Mesenteric fat pad (tissue), 1 donor: ENCODE measurements around the gene PPFIA1. TPM values are rescaled to one million over a fixed set of nuclear protein-coding genes. Genes with fewer than 3 reads are reported as not detected.

ENCODE experiments used
- DNase-seq: peaks from one replicate; pipeline ENCODE4 v3.0.0-alpha.2; 2020; ENCODE audit warnings: low spot score
- long read RNA-seq: library from polyadenylated mRNA; unstranded; transcript quantifications from one replicate; pipeline ENCODE4 v2.0.0, GENCODE V29; 2020
- total RNA-seq: library from RNA; stranded (reverse); fragmentation: NEBNext Ultra II Directional; extraction: Animal tissue kit (Norgen Biotek cat#: 25700); gene quantifications from one replicate; pipeline ENCODE4 v1.2.1, GENCODE V29; 2021
- donor health status: DM: yes; HTN: yes; CAD: no.

PPFIA1 gene
- total RNA-seq: 119 TPM
- long read RNA-seq, partial matches to known transcripts: 30 of 57 reads
- long read RNA-seq, other reads (novel, unspliced or antisense): 26 of 57 reads

DNA sequence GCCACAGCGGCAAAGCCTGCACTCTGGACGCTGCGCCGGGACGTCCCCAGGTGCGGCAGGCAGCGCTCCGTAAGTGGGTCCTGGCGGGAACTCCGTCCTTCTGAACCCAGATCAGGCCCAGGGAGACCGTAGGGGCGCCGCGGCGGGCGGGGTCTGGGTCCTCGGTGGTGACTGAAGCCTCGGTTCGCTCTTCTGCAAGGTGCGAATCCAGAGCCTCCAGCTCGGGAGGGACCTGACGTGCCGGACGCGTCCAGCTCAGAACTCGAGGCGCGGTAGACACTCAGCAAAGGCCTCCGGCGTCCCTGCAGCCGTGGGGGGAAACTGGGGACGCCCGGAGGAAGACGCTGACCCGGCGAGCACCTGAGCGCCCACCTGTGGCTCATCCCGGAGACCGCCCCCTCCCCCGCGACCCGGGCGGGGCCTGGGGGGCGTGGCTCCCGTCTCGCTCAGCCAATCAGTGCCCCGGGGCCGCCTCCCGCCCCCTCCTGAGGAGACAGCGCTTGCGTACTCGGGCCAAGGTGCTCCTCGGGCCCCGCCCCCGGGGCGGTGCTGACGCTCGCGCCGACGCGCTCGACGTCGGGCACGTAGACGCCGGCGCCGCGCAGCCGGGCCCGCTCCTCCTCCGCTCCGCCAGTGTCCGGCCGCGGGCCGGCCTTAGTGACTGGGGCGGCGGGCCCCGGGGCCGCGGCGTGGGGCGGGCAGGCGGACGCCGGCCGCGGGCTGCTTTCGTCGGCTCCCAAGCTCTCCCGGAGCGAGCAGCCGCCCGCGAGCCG, at the start of gene PPFIA1:
TSS of gene PPFIA1 (plus strand) at position 587 of the 773 bp plus-strand sequence. CDS start 1,483 bp downstream, outside the sequence.
- peak; percentile 96 for DNase-seq

DNA sequence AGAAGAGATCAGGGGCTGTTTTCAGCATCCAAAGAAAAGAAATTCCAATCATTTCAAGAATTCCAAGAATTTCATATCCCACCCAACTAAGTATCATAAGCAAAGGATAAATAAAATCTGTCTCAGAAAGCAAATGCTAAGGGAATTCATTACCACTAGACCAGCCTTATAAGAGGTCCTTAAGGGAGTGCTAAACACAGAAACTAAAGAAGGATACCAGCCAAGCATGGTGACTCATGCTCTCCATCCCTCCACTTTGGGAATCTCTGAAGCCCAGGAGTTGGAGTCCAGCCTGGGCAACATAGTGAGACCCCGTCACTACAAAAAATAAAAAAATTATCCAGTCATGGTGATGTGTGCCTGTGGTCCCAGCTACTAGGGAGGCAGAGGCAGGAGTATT, 49.6 kb upstream of the PPFIA1 start:
- DNase-seq: no peak

DNA sequence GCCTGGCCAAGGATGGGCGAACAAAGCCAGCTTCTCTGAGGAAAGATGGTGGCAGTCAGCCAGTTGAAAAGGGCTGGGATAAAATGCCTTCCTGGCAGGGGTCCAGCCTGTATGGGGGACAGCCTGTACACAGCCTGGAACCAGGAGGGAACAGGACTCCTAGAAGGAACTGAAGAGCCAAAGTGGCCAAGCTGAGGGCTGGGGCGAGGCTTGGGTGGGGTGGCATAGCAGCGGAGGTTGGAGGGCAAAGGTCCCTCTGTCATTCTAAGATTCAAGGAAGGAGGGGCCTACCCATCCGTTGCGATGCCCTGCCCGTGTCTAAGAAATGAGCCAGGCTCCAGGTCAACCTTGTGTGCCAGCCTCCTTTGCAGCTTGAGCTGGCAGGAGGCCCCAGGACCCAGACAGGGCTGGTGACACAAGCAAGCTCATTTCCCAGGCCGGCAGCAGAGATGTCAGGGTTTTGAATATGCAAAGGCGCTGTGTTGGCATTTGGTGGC, 44.8 kb upstream of the PPFIA1 start:
- DNase-seq: no peak

DNA sequence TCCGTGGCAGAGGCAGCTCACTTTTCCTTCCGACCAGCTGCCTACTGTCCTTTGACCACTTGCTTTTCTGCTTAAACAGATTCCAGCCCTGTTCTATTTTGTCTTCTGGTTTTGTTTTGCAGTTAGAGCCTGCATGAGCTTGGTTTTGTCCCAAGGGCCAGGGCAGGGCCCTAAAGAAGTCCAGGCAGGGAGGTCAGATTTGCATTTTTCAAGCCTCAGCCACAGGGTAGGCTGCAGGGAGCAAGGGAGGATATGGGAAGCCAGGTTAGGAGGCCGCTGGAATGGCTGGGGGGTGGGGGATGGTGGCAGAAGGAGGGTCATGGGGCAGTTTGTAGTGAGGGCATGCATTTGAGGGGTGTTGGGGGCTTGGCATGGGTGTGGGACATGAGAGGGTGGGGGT, 44.3 kb upstream of the PPFIA1 start:
- no peak for DNase-seq

DNA sequence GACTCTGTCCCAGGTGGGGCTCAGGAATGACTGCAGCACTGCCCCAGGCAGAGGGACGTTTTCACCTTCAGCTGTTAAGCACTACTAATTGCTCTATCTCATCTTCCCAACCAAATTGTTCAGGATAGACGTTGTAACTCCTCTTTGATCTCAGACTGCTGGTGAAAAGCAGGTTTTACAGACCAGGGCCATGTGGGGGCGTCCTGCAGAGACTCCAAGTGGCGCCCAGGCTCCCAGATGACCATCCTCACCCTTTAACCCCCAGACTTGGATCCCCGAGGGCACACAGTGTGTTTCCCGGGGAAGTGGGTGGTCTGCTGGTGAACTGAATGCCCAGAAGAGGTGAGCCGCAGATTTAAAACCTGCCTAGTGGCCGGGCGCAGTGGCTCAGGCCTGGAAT, 43.5 kb upstream of the PPFIA1 start:
- no peak for DNase-seq

DNA sequence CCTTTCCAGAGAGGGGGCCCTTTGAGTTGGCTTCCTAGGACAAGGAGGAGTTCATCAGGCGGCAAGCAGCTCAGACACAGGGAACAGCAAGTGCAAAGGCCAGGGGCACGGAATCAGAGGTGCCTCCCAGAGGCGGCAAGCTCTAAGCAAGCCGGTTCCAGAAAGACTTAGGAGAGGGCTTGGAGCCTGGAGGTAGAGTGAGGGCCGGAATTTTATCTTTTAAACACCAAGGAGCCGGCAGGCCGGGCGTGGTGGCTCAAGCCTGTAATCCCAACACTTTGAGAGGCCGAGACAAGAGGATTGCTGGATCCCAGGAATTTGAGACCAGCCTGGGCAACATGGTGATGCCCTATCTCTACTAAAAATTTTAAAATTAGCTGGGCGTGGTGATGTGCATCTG, 40.8 kb upstream of the PPFIA1 start:
- DNase-seq: no peak

DNA sequence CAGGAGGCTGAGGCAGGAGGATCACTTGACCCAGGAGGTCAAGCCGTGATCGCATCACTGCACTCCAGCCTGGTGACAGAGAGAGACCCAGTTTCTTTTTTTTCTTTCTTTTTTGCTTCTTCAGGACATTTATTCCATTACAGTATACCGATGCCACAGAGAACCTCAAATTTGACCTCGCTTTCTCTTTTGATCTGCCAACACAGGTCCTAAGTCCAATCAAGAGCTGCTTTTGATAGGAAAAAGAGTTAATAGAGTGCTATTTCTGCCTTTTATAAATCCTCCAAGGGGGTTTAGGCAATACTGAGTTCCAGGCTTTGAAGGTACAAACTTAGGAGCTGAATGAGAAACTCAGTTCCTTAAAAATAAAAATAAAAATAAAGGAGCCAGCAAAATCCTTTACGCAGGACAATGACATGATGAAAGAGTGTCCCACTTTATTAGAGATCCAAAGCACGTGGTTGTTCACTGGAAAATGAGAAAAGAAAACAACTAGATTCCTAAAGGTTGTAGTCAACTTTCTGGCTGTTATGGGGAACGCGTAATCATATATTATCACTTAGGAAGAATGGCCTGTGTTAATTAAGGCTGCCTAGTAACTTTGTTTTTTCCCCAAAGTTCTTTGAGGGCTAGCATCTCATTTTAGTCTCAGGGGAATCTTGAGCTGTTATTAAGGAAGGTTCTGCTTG, 40.2 kb upstream of the PPFIA1 start:
- no peak for DNase-seq

DNA sequence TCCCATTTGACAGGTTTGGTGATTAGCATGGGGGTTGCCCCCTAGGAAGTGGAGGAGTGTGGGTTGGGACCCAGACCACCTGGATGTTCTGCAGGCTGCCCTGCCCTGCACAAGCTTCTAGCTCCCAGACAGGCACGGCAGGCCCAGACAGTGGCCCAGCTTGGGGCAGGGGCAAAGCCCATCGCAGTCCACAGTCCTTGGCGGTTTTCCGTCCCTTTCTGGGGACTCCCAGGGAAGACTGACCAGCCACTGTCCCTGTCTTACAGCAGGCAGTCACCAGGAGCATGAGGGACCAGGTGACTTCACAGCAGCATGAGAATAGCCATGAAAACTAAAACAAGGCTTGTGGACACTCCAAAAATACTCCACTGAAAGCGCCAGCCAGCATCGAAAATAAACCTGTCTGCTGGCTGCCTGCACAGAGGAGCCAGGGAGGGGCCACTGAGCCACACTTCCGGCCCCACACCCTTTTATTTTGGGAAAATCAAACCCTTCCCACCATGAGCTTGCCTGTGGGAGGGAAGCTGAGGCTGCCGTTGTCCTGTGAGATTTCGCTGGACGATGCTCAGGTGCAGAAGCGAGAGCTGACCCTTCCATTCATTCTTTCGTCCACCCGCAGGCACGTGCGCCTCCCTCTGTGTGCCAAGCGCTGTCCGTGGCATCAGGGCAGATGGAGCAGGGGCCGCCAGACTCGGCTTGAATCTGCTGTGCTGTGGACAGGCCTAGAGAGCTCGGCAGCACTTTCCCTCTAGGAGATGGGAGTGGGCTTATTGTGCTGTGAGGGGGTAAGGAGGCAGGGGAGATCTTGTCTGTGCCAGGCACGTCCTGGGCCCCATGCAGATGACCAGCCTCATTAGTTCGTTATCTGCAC, 39.4 kb upstream of the PPFIA1 start:
- no peak for DNase-seq

DNA sequence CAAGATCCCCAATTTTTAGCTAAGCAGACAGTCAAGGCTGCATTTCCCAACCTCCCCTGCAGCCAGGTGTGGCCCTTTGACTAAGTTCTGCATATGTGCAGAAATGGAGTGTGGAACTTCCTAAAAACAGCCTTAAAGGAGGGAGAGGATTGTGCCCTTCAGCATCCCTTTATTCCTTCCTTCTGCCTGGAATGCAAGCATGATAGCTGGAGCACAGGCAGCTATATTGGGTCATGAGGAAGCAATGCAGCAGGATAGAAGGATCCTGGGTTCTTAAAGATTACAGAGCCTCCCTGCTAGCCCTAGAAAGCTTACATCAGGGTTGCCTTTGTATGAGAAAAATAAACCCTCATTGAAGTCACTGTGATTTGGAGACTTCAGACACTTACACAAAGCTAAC, 37.5 kb upstream of the PPFIA1 start:
- DNase-seq: no peak

DNA sequence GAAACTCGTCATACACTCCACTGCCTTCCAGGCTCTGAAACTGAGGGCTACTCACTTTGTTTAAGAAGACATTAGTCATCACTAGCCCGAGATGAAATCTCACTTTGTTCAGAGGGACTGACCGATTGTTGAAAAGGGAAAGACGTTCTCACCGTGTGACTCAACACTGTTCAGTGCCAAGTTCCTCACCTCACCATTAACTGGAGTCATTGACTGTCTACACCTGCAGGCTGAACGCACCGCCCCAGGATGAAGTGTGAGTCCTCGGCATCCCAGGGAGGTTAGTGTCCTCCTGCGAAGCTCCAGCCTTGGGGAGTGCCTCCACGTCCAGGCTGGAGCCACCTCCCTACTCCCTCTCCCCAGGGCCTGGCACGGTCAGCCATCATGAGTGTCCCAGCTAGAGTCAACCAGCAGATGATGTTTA, 37.0 kb upstream of the PPFIA1 start:
- no peak for DNase-seq

DNA sequence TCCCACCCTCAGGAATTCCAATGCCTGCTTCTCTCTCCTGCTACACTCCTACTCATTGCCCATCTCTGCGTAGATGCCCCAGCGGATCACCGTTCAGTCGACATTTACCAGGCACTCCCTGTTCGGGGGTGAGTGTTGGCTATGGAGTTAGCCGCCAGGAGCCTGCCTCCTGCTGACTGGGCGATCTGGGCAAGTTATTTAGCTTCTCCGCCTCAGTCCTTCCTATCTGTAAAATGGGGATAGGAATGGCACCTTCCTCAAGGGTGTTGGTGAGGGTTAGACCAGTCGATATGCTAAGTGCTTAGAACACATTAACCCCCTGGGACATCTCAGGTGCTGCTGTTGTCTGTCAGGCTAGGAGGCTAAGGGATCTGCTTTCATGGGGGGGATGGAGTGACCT, 36.5 kb upstream of the PPFIA1 start:
- no peak for DNase-seq

DNA sequence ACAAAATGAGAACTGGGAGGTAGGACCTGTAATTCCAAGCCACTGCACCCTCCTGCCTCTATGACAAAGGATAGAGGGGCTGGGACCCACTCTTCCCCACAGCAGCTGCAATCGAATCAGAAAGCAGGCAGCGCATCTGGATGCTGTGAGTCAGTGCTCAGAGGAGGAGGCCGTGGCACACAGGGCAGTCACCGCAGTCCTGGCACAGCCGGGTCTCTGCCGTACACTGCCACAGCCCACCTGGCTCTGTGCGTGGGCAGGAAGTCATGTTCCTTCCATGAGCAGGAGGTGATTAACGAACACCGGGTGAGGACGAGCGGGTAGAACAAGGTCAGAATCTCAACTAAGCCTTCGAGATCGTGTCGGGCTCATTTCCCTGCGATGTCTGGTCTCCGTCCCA, 30.2 kb upstream of the PPFIA1 start:
- DNase-seq: no peak

DNA sequence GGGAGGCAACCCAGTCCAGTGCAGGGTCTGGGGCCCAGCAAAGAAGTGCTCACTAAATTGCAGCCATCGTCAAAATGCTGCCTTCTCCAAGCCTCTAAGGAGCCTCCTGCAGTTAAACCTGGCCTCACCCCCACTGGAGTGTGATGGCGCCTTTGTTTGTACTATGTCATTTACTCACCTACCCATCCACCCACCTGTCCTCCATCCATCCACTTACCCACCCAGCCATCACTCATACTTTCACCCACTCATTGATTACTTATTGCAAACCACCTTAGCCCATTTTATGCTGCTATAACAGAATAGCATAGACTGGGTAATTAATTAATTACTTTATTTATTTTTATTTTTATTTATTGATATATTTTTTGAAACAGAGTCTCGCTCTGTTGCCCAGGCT, 28.8 kb upstream of the PPFIA1 start:
- DNase-seq: no peak

DNA sequence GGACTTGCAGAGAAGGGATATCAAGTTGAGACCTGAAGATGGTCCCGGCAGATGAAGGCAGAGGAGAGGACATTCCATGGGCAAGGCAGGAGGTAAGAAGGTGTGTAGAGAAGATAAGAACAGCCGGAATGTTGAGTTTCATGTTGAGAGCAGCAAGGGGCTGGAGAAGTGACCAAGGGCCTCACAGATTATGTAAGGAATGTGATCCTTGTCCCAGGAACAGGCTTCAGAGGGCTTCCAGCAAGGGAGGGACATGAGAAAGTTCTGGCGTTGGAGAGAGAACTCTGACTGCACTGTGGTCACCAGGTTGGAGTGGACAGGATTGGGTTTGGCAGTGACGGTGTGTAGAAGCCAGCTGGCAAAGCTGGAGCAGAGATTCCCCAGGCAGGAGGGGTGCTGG, 27.6 kb upstream of the PPFIA1 start:
- DNase-seq: no peak

DNA sequence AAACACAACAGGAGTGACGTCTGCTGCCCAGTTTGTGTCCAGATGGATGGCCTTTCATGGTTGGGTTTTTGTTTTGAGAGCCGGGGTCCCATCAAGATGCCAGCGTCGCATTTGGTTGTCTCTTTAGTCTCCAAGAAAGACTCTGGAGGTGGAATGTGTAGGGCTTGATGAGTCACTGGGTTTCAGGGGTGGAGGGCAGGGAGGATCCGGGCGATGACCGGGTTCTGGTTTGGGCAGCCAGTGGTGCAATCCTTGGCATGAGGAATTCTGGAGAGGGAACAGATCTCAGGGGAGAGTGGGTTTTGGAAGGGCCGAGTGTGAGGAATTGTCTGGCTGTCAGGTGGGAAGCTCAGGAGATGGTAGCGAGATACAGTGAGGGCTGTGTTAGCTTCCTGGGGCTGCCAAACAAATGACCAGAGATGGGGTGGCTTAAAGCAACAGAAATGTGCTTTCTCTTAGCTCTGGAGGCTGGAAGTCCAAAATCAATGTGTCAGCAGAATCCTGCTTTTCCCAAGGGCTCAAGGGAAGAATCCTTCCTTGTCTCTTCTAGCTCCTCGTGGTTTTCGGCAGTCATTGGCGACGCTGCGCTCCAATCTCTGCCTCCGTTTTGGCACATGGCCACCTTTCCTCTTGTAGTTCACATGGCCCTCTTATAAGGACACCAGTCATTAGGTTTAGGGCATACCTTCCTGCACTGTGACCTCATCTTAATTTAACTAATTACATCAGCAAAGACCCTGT, 26.4 kb upstream of the PPFIA1 start:
- no peak for DNase-seq

DNA sequence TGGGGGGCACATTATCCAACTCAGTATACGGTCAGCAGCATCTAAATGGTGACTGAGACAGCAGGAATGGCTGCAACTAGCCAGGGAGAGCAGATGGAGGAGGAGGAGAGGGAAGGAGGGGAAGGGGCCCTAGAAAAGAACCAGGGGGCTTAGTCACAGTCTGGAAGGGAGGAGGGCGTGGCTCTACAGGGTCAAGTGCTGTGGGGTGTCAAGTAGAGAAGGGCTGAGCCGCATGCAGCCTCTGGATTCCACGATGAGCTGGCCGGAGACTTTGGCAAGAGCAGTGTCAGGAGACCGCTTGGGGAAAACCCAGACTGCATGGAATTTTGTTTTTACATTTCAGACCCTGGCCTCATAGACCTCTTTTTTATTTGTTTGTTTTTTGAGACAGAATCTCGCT, 25.8 kb upstream of the PPFIA1 start:
- no peak for DNase-seq

DNA sequence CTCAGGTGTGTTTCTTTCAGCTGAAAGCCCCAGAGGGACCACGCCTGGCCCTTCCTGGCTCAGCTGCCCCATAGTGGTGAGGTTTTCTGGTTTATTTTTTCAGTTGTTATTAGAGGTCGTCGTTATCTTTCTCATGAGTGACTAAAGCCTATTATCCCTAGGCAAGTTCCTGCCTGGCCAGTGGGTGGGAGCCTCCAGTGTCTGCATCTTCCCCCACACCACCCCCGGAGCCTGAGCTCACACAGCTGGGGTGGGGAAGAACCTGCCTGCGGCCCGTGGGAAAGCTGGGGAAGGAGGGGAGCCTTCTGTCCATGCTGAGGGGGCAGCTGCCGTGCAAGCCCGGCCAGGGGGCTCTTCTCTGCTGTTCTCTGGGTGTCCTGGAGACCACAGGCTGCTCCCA, 24.3 kb upstream of the PPFIA1 start:
- no peak for DNase-seq

DNA sequence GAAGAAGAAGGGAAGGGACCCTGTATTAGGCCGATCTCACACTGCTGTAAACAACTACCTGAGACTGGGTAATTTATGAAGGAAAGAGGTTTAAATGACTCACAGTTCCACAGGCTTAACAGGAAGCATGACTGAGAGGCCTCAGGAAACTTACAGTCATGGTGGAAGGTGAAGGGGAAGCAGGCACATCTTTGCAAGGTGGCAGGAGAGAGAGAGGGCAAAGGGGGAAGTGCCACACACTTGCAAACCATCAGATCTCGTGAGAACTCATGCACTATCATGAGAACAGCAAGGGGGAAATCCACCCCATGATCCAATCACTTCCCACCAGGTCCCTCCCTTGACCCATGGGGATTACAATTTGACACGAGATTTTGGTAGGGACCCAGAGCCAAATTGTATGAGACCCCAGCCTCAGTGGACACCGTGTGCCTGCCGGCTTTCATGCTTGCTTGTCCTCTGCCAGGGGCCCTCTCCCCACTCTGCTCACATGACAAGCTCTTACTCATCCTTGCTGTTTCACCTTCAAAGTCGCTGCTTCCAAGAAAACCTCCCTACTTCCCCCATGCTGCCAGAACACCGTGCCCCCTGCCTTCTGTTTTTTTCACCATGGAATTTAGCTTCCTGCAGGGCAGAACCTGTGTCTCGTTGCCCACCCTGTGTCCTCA, 23.3 kb upstream of the PPFIA1 start:
- DNase-seq: no peak

DNA sequence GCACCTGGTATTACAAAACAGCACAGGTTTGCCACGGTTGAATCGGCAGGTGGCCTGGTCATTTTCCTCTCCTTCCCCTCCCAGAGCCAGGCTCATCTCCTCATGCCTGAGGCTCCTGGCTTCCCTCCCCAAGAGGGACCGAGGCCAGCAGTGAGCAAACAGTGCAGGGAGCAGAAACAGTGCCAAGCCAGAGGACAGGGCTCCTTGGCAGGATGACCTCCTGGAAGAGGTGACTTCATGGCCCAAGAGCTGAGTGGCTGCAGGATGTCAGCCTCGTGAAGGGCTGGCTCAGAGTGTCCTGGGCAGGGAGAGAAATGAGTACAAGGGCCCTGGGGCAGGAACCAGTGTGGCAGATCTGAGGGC, 22.8 kb upstream of the PPFIA1 start:
- no peak for DNase-seq

DNA sequence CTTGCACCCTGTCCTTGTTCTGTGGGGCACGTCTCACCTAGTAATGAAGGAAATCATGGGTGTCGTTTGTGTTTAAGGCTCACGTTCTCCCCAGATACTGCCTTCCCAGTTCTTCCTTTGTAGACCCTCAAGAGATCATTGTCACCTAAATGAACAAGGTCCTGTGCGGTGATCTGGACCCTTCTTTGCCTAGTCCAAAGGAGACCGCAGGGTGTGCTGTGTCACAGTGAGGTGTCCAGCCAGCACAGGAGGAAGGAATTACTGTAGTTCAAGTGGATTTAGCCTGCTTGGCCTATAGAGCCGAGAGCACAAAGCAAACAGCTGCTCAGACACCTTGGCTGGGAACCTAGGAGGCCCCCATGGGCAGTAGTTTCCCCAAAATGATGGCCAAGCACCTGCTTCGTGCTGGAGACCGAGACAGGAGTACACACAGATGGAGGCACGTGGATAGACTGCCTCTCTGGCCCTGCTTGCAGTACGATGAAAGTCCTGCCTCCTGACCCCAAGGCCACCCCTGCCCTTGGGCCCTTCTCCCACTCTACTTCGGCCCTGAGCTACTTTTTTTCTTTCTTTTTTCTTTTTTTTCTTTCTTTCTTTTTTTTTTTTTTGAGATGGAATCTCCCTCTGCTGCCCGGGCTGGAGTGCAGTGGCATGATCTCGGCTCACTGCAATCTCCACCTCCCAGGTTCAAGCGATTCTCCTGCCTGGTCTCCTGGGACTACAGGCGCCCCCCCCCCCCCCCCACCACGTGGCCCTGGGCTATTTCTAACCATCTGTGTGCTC, 19.4 kb upstream of the PPFIA1 start:
- DNase-seq: no peak
